AG04450 (cell line): ENCODE measurements around the gene MLLT10. TPM values are rescaled to one million over a fixed set of nuclear protein-coding genes. Genes with fewer than 3 reads are reported as not detected.

ENCODE experiments used
- CTCF ChIA-PET: fragments of 300-600, 350-600 bp; formaldehyde crosslinking; extraction: SDS; loops from one replicate; lab custom pipeline; 2022; ENCODE audit warnings: antibody characterized with exemption, inconsistent platforms; lab: Charles Lee
- POLR2A ChIA-PET: fragments of 350-600 bp; formaldehyde crosslinking; extraction: SDS; loops from one replicate; lab custom pipeline; 2021; ENCODE audit warnings: antibody characterized with exemption, inconsistent platforms; lab: Yijun Ruan, JAX
- DNase-seq: peaks from one replicate; pipeline ENCODE4 v3.0.0-alpha.2; 2011; ENCODE audit warnings: low read depth, low spot score
- H3K27ac ChIP-seq: one replicate; pipeline ENCODE4 v1.5.1; 2012; ENCODE audit warnings: low read depth, low read length, control low read depth
- H3K27me3 ChIP-seq: one replicate; pipeline ENCODE4 v1.6.0; 2012; ENCODE audit warnings: low read length; ENCODE audit not compliant: control insufficient read depth, insufficient read depth
- H3K4me3 ChIP-seq: 2 replicates; pipeline ENCODE4 v1.5.1; 2011; ENCODE audit warnings: mild to moderate bottlenecking, low read depth, low read length, control low read depth
- H3K9me3 ChIP-seq: 2 replicates; pipeline ENCODE4 v1.5.1; 2012; ENCODE audit warnings: low read length; ENCODE audit not compliant: control insufficient read depth, insufficient read depth
- CTCF ChIP-seq: IDR thresholded peaks from 2 replicates; pipeline ENCODE4 v1.5.1; 2011; ENCODE audit warnings: low read depth, low read length, control low read depth, inconsistent platforms
- polyA plus RNA-seq: library from polyadenylated mRNA; depleted of rRNA; stranded (reverse); fragments of >200 nt; gene quantifications from 2 replicates; pipeline ENCODE4 v1.2.3, GENCODE V29; 2011

MLLT10 gene
- polyA plus RNA-seq, 1 experiment: 41.0 TPM

DNA sequence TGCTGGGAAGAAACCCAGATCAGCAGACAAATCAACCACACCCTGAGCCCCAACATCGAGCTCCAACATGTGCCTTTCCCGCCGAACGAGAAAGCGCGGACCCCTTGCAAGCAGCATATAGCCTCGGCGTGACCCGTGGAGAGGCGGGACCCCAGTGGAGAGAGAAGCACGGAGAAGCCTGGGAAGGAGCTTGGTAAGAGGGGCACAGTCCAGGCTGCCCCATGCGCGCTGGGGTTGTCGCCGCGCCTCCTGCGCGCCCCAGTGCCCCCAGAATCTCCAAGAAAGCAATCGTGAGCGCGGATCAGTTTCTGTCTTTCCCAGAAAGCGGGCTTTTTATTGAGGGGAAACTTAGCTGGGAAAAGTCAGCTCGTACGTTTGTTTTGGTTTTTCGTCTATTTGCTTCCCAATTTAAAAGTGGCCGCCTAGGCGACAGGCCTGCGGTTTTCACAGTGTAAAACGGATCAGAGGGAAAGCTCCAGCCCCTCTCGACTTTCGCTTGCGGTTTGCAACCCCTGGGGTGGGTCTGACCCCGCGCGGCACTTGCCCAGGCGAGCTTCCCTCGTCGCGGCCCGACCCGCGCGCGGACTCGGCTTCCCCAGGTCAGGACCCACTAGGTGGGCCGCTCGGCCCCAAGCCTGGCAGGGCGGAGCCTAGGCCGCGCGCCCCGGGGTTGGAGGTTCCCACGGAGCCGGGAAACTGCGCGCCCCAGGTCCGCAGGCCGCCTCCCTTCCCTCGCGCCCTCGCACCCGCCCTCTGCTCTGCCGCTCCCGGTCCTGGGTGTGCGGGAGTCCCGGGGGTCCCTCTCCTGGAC is 39.6 kb upstream of the MLLT10 start:
- peak overlapping the region; percentile 85 for H3K4me3 ChIP-seq
- H3K9me3 ChIP-seq: peaks cover 7% of the 10 kb centered on the region; the same call in 1 of the 2 replicates
- 0 out of 2 replicates have a peak, but pooled peaks have one; percentile 24 for TF ChIP-seq CTCF
- DNase-seq: no peak
- H3K27ac ChIP-seq: no peak overlapping the region
- H3K27me3 ChIP-seq: no peaks in the 10 kb centered on the region
- CTCF ChIA-PET: interaction anchor here (0.6 to 3.3 kb wide), 5 partner anchors 96 to 253 kb away, joined by 3 to 32 read pairs (median 4); no protein-coding TSS in a partner anchor
- POLR2A ChIA-PET: interaction anchor here (0.7 kb wide), 1 partner anchor 215 kb away, joined by 5 read pairs; no protein-coding TSS in a partner anchor

DNA sequence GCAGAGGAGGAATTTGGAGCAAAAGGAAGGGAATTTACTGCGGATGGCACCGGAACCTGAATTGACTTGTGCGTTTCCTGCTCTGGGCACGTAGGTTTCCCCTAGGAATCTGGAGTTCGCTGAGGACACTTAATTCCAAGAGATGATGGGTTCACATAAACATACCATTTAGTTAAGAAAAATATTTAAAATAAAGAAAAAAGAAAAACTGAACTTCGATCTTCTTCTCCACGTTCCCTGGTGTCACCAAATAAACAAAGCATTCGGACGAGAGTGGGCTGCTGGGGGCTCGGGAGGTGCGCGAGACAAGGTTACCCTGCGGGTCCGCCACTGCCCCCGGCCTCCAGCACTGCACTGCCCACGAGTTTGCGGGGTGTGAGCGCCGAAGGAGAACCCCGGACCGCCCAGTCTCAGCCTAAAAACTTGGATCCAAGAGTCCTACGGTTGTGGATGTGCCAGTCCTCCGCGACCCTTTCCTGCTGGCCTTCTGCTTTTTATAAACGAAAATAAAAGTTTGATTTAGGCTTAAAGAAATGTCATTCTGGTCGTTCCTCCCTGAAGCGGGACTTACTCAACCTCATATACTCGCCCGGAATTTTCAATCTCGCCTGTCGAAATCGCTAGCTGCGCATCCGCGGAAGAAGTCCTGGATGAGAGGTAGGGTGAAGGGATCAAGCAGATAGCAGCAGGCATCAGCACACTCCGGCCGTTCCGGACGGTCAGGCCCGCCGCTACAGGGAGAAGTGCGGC is 38.9 kb upstream of the MLLT10 start:
- no peaks in the 10 kb centered on the region for H3K27me3 ChIP-seq
- no peak overlapping the region for H3K27ac ChIP-seq
- peak overlapping the region; percentile 85 for H3K4me3 ChIP-seq
- TF ChIP-seq CTCF: no peak; the same call in 1 of the 2 replicates
- DNase-seq: no peak
- H3K9me3 ChIP-seq: peaks cover 14% of the 10 kb centered on the region
- POLR2A ChIA-PET: interaction anchor here (1.1 to 3.3 kb wide), 5 partner anchors 21 to 237 kb away, joined by 5 to 10 read pairs (median 9); partner anchors contain the start of gene SKIDA1
- CTCF ChIA-PET: interaction anchor here (0.8 to 3.5 kb wide), 25 partner anchors 14 to 829 kb away, joined by 3 to 55 read pairs (median 5); partner anchors contain the start of gene DNAJC1

GRCh38 chr10:21495752-21496342 is 38.2 kb upstream of the MLLT10 start:
- POLR2A ChIA-PET: interaction anchor here (0.6 to 3.3 kb wide), 7 partner anchors 20 to 507 kb away, joined by 3 to 10 read pairs (median 5); partner anchors contain the start of gene SKIDA1
- CTCF ChIA-PET: interaction anchor here (0.5 to 3.5 kb wide), 39 partner anchors 10 to 1488 kb away, joined by 3 to 55 read pairs (median 3); partner anchors contain the start of gene DNAJC1

More at GRCh38 chr10:21495752-21496342, 38.2 kb upstream of the MLLT10 start:
- DNase-seq: no peak
- TF ChIP-seq CTCF: peak; percentile 78
- Histone ChIP-seq H3K27ac (peak overlapping the region; percentile 31), H3K27me3 (no peaks in the 10 kb centered on the region), H3K9me3 (peaks cover 19% of the 10 kb centered on the region), H3K4me3 (peak overlapping the region; percentile 85)
